Calu3 (cell line): ENCODE data around the gene OSER1. TPM values are rescaled to one million over a fixed set of nuclear protein-coding genes. Genes with fewer than 3 reads are reported as not detected.
"Not testable (repeated sequence)": the region's sequence is repeated elsewhere in the genome, so short reads cannot be mapped to it uniquely, and the experiment has no call there.

ENCODE experiments used
- BruUV-seq: library from RNA; stranded (reverse); fragments of 400-500 nt; replicated peaks from 2 replicates; lab custom pipeline; 2021; lab: Mats Ljungman, UMichigan
- CTCF ChIA-PET: fragments of 300-600 bp; sonication (Branson Sonifier 250); formaldehyde crosslinking; loops from one replicate; lab custom pipeline; 2022; ENCODE audit warnings: antibody characterized with exemption; lab: Charles Lee
- DNase-seq: peaks from one replicate; pipeline ENCODE4 v3.0.0; 2022
- H3K27ac Mint-ChIP-seq: one replicate; pipeline ENCODE4 v1.8.0; 2022; ENCODE audit warnings: mixed read lengths; ENCODE audit not compliant: unreplicated experiment
- H3K27me3 Mint-ChIP-seq: one replicate; pipeline ENCODE4 v1.8.0; 2022; ENCODE audit warnings: mixed read lengths; ENCODE audit not compliant: unreplicated experiment
- H3K36me3 Mint-ChIP-seq: one replicate; pipeline ENCODE4 v1.8.0; 2022; ENCODE audit warnings: mild to moderate bottlenecking, moderate library complexity, mixed read lengths; ENCODE audit not compliant: insufficient read depth, unreplicated experiment
- H3K4me1 Mint-ChIP-seq: one replicate; pipeline ENCODE4 v1.8.0; 2022; ENCODE audit warnings: mild to moderate bottlenecking, low read depth, mixed read lengths; ENCODE audit not compliant: unreplicated experiment
- H3K4me3 Mint-ChIP-seq: one replicate; pipeline ENCODE4 v1.8.0; 2022; ENCODE audit warnings: mild to moderate bottlenecking, low read depth, moderate library complexity, mixed read lengths; ENCODE audit not compliant: unreplicated experiment
- H3K9me3 Mint-ChIP-seq: one replicate; pipeline ENCODE4 v1.8.0; 2022; ENCODE audit warnings: low read depth, mixed read lengths; ENCODE audit not compliant: unreplicated experiment
- CTCF ChIP-seq: fragments of 200-600 bp; IDR thresholded peaks from one replicate; pipeline ENCODE4 v1.8.0; 2022; ENCODE audit warnings: antibody characterized with exemption; ENCODE audit not compliant: unreplicated experiment
- intact Hi-C: fragments of 100-400 bp; cut with micrococcal nuclease; formaldehyde crosslinking; loops from one replicate; pipeline ENCODE4 v1.10.0; 2022; ENCODE audit not compliant: unreplicated experiment
- total RNA-seq: library from RNA; stranded (reverse); gene quantifications from 2 replicates; pipeline ENCODE4 v1.2.3, GENCODE V29; 2022

The OSER1 gene
- total RNA-seq, 1 experiment from 2014 or later: 56.7 TPM

DNA sequence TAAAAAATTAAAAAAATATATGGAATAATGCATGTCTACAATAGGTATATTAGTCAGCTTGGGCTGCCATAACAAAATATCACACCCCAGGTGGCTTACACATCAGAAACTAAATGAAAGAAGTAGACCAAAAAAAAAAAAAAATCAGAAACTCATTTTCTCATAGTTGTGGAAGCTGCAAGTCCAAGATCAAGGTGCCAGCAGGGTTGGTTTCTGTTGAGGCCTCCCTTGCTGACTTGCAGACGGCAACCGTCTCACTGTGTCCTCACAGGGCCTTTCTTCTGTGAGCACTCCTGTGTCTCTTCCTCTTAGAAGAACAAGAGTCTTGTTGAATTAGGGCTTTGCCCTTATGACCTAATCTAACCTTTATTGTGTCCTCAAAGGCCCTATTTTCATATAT lies 25.1 kb upstream of the OSER1 start:
- CTCF ChIA-PET: interaction anchor here (0.6 kb wide), 2 partner anchors 354 to 689 kb away, joined by 3 read pairs; no protein-coding TSS in a partner anchor
- no peak for DNase-seq
- no TSS peak for BruUV-seq
- no peaks in the 10 kb centered on the region for H3K4me1 Mint-ChIP-seq
- no peak overlapping the region for H3K27ac Mint-ChIP-seq
- H3K36me3 Mint-ChIP-seq: no peaks in the 10 kb centered on the region
- peaks cover 19% of the 10 kb centered on the region for H3K27me3 Mint-ChIP-seq
- no peak overlapping the region for H3K4me3 Mint-ChIP-seq
- TF ChIP-seq CTCF: no peak
- no peaks in the 10 kb centered on the region for H3K9me3 Mint-ChIP-seq
- intact Hi-C loops: no loop called here

DNA sequence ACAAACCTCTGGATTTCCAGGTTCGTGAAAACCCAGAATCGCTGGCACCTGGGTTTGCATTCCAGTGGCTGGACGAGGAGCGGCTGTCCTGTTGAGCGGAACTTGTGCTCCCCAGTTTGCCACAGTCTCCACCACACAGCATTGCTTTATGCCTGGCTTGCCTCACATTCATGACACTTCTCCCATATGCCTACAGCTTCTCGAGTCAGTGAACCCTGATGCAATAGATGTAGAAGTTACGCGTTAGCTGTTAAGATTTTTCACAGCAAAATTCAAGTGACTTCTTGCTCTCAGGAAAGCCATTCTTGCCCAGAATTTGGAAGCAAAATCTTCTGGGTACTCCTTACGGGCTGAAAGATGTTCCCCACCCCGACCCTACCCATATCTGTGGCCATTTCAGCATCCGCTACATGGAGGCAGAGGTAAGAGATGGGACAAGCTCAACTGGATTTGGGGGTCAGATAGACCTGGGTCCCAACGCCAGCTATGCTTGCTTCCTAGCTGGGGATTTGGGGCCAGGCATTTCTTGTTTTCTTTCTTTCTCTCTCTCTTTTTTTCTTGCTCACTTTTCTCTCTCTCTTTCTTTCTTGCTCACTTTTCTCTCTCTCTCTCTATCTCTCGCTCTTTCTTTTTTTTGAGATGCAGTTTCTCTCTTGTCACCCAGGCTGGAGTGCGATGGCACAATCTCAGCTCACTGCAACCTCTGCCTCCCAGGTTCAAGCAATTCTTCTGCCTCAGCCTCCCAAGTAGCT lies 24.2 kb upstream of the OSER1 start:
- DNase-seq: no peak
- CTCF ChIA-PET: interaction anchor here (0.6 kb wide), 1 partner anchor 353 kb away, joined by 3 read pairs; no protein-coding TSS in a partner anchor
- Mint-ChIP-seq H3K36me3 (no peaks in the 10 kb centered on the region), H3K4me1 (no peaks in the 10 kb centered on the region), H3K27ac (no peak overlapping the region), H3K27me3 (peaks cover 10% of the 10 kb centered on the region), H3K9me3 (no peaks in the 10 kb centered on the region), H3K4me3 (no peak overlapping the region)
- no peak for TF ChIP-seq CTCF
- no TSS peak for BruUV-seq
- intact Hi-C loops: loop anchor here (5.0 kb wide), 1 partner anchor 153 kb away; no protein-coding TSS in a partner anchor

GRCh38 chr20:44233436-44234016 lies 23.0 kb upstream of the OSER1 start:
- no peaks in the 10 kb centered on the region for H3K27me3 Mint-ChIP-seq
- H3K4me3 Mint-ChIP-seq: no peak overlapping the region
- DNase-seq: no peak
- H3K27ac Mint-ChIP-seq: no peak overlapping the region
- peaks cover under 1% of the 10 kb centered on the region for H3K36me3 Mint-ChIP-seq
- no peaks in the 10 kb centered on the region for H3K9me3 Mint-ChIP-seq
- TF ChIP-seq CTCF: no peak
- no peaks in the 10 kb centered on the region for H3K4me1 Mint-ChIP-seq
- no TSS peak for BruUV-seq
- intact Hi-C loops: loop anchor here (5.0 kb wide), 1 partner anchor 154 kb away; no protein-coding TSS in a partner anchor
- CTCF ChIA-PET: no interaction called here

DNA sequence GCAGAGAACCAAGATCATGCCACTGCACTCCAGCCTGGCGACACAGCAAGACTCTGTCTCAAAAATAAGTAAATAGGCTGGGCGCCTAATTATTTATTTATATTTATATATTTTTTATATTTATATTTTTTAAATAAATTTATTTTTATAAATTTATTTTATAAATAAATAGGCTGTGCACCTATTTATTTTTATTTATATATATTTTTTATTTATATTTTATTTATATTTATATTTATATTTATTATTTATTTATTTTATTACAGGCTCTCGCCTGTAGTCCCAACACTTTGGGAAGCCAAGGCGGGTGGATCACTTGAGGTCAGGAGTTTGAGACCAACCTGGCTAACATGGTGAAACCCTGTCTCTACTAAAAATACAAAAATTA lies 21.9 kb upstream of the OSER1 start:
- H3K4me1 Mint-ChIP-seq, H3K36me3 Mint-ChIP-seq, DNase-seq: not testable (repeated sequence)

More for the DNA sequence above, 21.9 kb upstream of the OSER1 start:
- not testable (repeated sequence) for H3K4me3 Mint-ChIP-seq, H3K9me3 Mint-ChIP-seq, BruUV-seq, H3K27ac Mint-ChIP-seq, H3K27me3 Mint-ChIP-seq
- intact Hi-C loops: loop anchor here (5.0 kb wide), 1 partner anchor 155 kb away; no protein-coding TSS in a partner anchor
- CTCF ChIA-PET: interaction anchor here (1.6 kb wide), 1 partner anchor 15 kb away, joined by 3 read pairs; no protein-coding TSS in a partner anchor
